T-helper 17 cell (primary cell): ENCODE measurements around the gene DVL1. TPM values are rescaled to one million over a fixed set of nuclear protein-coding genes. Genes with fewer than 3 reads are reported as not detected.

Experiments used
- ATAC-seq: fragments of 150-1000 bp; cut with Tn5 transposase; 2 replicates; pipeline ENCODE4 v1.10.0; 2021; ENCODE audit warnings: mild to moderate bottlenecking, moderate library complexity
- DNase-seq, 3 donors: peaks; one replicate each; pipeline versions ENCODE4 v3.0.0 to v3.0.0-alpha.2; 2020 to 2021
- H3K9me3 ChIP-seq: one replicate; pipeline ENCODE4 v1.7.0; 2013; ENCODE audit warnings: low read length, mild to moderate bottlenecking; ENCODE audit not compliant: control insufficient read depth, poor library complexity, severe bottlenecking
- H3K27ac Mint-ChIP-seq: one replicate; pipeline ENCODE4 v1.8.0; 2022; ENCODE audit warnings: mild to moderate bottlenecking, moderate library complexity, mixed read lengths
- H3K27me3 Mint-ChIP-seq: one replicate; pipeline ENCODE4 v1.8.0; 2022; ENCODE audit warnings: mixed read lengths
- H3K36me3 Mint-ChIP-seq: one replicate; pipeline ENCODE4 v1.8.0; 2022; ENCODE audit warnings: low read depth, mixed read lengths
- H3K4me1 Mint-ChIP-seq: one replicate; pipeline ENCODE4 v1.8.0; 2022; ENCODE audit warnings: mild to moderate bottlenecking, mixed read lengths
- H3K4me3 Mint-ChIP-seq: one replicate; pipeline ENCODE4 v1.8.0; 2022; ENCODE audit warnings: mild to moderate bottlenecking, moderate library complexity, mixed read lengths
- total RNA-seq, 4 donors: library from RNA in 2 of 4; stranded (reverse) in 2 of 4; gene quantifications; one replicate each; pipeline ENCODE4 v1.2.3 and lab custom pipeline; 2022 to 2026

The DVL1 gene
- total RNA-seq, 2 donors from 2014 or later = 41.0 to 45.8 TPM

GRCh38 chr1:1309251-1310108 lies 39.7 kb downstream of the DVL1 start:
- no peak for DNase-seq
- Mint-ChIP-seq H3K4me1 (peaks cover 17% of the 10 kb centered on the region), H3K27me3 (no peaks in the 10 kb centered on the region), H3K27ac (peak overlapping the region; percentile 57), H3K4me3 (peak overlapping the region; percentile 66), H3K36me3 (no peaks in the 10 kb centered on the region)
- no peak for ATAC-seq
- H3K9me3 ChIP-seq = no peaks in the 10 kb centered on the region

GRCh38 chr1:1308756-1309250 lies 40.4 kb downstream of the DVL1 start:
- H3K9me3 ChIP-seq = no peaks in the 10 kb centered on the region
- DNase-seq (no peak), ATAC-seq (no peak)
- H3K27me3 Mint-ChIP-seq = no peaks in the 10 kb centered on the region
- no peaks in the 10 kb centered on the region for H3K36me3 Mint-ChIP-seq
- H3K27ac Mint-ChIP-seq = no peak overlapping the region
- peak overlapping the region; percentile 88 for H3K4me3 Mint-ChIP-seq
- H3K4me1 Mint-ChIP-seq = peaks cover 17% of the 10 kb centered on the region

- Mint-ChIP-seq H3K27me3 (no peaks in the 10 kb centered on the region), H3K4me1 (peaks cover 17% of the 10 kb centered on the region)
Measured at GRCh38 chr1:1307923-1308755, 41.1 kb downstream of the DVL1 start, which contains the start of the genes ACAP3 and PUSL1. Gene ACAP3, minus strand, starts transcription at chr1:1307930. Its CDS starts 115 bp downstream, at chr1:1307815. Gene PUSL1, plus strand, starts transcription at chr1:1308597. Its CDS starts 47 bp downstream, at chr1:1308644.

GRCh38 chr1:1307261-1307922 lies 41.8 kb downstream of the DVL1 start:
- ATAC-seq (no peak), DNase-seq (no peak)
- H3K27ac Mint-ChIP-seq = peak overlapping the region; percentile 16
- H3K36me3 Mint-ChIP-seq = no peaks in the 10 kb centered on the region
- H3K9me3 ChIP-seq = no peaks in the 10 kb centered on the region
- H3K4me1 Mint-ChIP-seq = peaks cover 17% of the 10 kb centered on the region
- no peaks in the 10 kb centered on the region for H3K27me3 Mint-ChIP-seq
- H3K4me3 Mint-ChIP-seq = peak overlapping the region; percentile 90

More at GRCh38 chr1:1307923-1308755, 41.1 kb downstream of the DVL1 start, which contains the start of the genes ACAP3 and PUSL1:
- Mint-ChIP-seq H3K36me3 (no peaks in the 10 kb centered on the region), H3K4me3 (peak within 1 kb of the TSS; percentile 90), H3K27ac (peak within 1 kb of the TSS; percentile 16)
- DNase-seq (peak; percentile 84 to 90 (median 89)), ATAC-seq (peak; percentile 82)
- H3K9me3 ChIP-seq = no peaks in the 10 kb centered on the region

GRCh38 chr1:1306661-1307260 lies 42.5 kb downstream of the DVL1 start:
- ATAC-seq = no peak
- DNase-seq = no peak
- no peaks in the 10 kb centered on the region for H3K9me3 ChIP-seq
- H3K27ac Mint-ChIP-seq = peak overlapping the region; percentile 16
- peaks cover 17% of the 10 kb centered on the region for H3K4me1 Mint-ChIP-seq
- peak overlapping the region; percentile 90 for H3K4me3 Mint-ChIP-seq
- H3K27me3 Mint-ChIP-seq = no peaks in the 10 kb centered on the region
- H3K36me3 Mint-ChIP-seq = no peaks in the 10 kb centered on the region

GRCh38 chr1:1306070-1306660 lies 43.1 kb downstream of the DVL1 start:
- DNase-seq = no peak
- Mint-ChIP-seq H3K27ac (peak overlapping the region; percentile 16), H3K36me3 (no peaks in the 10 kb centered on the region), H3K4me1 (peaks cover 17% of the 10 kb centered on the region), H3K4me3 (peak overlapping the region; percentile 90), H3K27me3 (no peaks in the 10 kb centered on the region)
- no peaks in the 10 kb centered on the region for H3K9me3 ChIP-seq
- ATAC-seq = no peak

- peak overlapping the region; percentile 90 for H3K4me3 Mint-ChIP-seq
- ATAC-seq = peak; percentile 25
- H3K36me3 Mint-ChIP-seq = no peaks in the 10 kb centered on the region
- no peaks in the 10 kb centered on the region for H3K9me3 ChIP-seq
- H3K27me3 Mint-ChIP-seq = no peaks in the 10 kb centered on the region
- DNase-seq = peak; percentile 38 to 58 (median 48)
- H3K4me1 Mint-ChIP-seq = peaks cover 17% of the 10 kb centered on the region
- no peak overlapping the region for H3K27ac Mint-ChIP-seq
Measured at GRCh38 chr1:1305300-1306069, 43.7 kb downstream of the DVL1 start.

GRCh38 chr1:1304331-1305299 lies 44.6 kb downstream of the DVL1 start:
- no peak overlapping the region for H3K27ac Mint-ChIP-seq
- ATAC-seq = no peak

GRCh38 chr1:1303736-1304135 lies 45.5 kb downstream of the DVL1 start:
- Mint-ChIP-seq H3K27me3 (no peaks in the 10 kb centered on the region), H3K4me3 (no peak overlapping the region), H3K36me3 (no peaks in the 10 kb centered on the region), H3K27ac (no peak overlapping the region), H3K4me1 (peaks cover 13% of the 10 kb centered on the region)
- H3K9me3 ChIP-seq = no peaks in the 10 kb centered on the region
- DNase-seq (no peak), ATAC-seq (no peak)

More at GRCh38 chr1:1304331-1305299, 44.6 kb downstream of the DVL1 start:
- Mint-ChIP-seq H3K4me3 (peak overlapping the region; percentile 90), H3K4me1 (peaks cover 17% of the 10 kb centered on the region), H3K27me3 (no peaks in the 10 kb centered on the region), H3K36me3 (no peaks in the 10 kb centered on the region)
- no peak for DNase-seq
- H3K9me3 ChIP-seq = no peaks in the 10 kb centered on the region

GRCh38 chr1:1302951-1303509 lies 46.2 kb downstream of the DVL1 start:
- peaks cover 13% of the 10 kb centered on the region for H3K4me1 Mint-ChIP-seq
- H3K27ac Mint-ChIP-seq = no peak overlapping the region
- H3K27me3 Mint-ChIP-seq = no peaks in the 10 kb centered on the region
- no peak overlapping the region for H3K4me3 Mint-ChIP-seq
- H3K9me3 ChIP-seq = no peaks in the 10 kb centered on the region
- H3K36me3 Mint-ChIP-seq = no peaks in the 10 kb centered on the region
- no peak for ATAC-seq
- no peak for DNase-seq
